Activated CD8-positive, alpha-beta T cell treated with anti-CD3 and anti-CD28 coated beads, Interleukin-2, amount 10 ng/mL, durations not matched to agents 7 days and 5 days (primary cell): ENCODE measurements around the gene RFX5. TPM values are rescaled to one million over a fixed set of nuclear protein-coding genes. Genes with fewer than 3 reads are reported as not detected.

Experiments used
- ATAC-seq: fragments of 150-1000 bp; cut with Tn5 transposase; one replicate; pipeline ENCODE4 v1.10.0; 2021; ENCODE audit warnings: moderate library complexity
- CTCF ChIA-PET: fragments of 350-600 bp; sonication (Branson Sonifier 250); formaldehyde crosslinking; loops from one replicate; lab custom pipeline; 2021; ENCODE audit warnings: antibody characterized with exemption; lab: Charles Lee
- POLR2A ChIA-PET: fragments of 350-600 bp; sonication (Branson Sonifier 250); formaldehyde crosslinking; loops from one replicate; lab custom pipeline; 2021; ENCODE audit warnings: antibody characterized with exemption; lab: Charles Lee
- DNase-seq: peaks from one replicate; pipeline ENCODE4 v3.0.0-alpha.2; 2020
- H3K27ac Mint-ChIP-seq: one replicate; pipeline ENCODE4 v1.8.0; 2021; ENCODE audit warnings: mild to moderate bottlenecking, mixed read lengths
- H3K27me3 Mint-ChIP-seq: one replicate; pipeline ENCODE4 v1.8.0; 2021; ENCODE audit warnings: low read depth, mixed read lengths
- H3K36me3 Mint-ChIP-seq: one replicate; pipeline ENCODE4 v1.8.0; 2021; ENCODE audit warnings: low read depth, mixed read lengths
- H3K4me1 Mint-ChIP-seq: one replicate; pipeline ENCODE4 v1.8.0; 2021; ENCODE audit warnings: low read depth, mixed read lengths
- H3K4me3 Mint-ChIP-seq: one replicate; pipeline ENCODE4 v1.8.0; 2021; ENCODE audit warnings: mild to moderate bottlenecking, mixed read lengths
- H3K9me3 Mint-ChIP-seq: one replicate; pipeline ENCODE4 v1.8.0; 2022; ENCODE audit warnings: mixed read lengths; ENCODE audit not compliant: insufficient read depth
- total RNA-seq, 2 experiments: library from RNA; stranded (reverse); gene quantifications; one replicate each; pipeline ENCODE4 v1.2.3, GENCODE V29; 2021

The RFX5 gene
- total RNA-seq, 2 experiments from 2014 or later: 59.3 to 63.9 TPM

DNA sequence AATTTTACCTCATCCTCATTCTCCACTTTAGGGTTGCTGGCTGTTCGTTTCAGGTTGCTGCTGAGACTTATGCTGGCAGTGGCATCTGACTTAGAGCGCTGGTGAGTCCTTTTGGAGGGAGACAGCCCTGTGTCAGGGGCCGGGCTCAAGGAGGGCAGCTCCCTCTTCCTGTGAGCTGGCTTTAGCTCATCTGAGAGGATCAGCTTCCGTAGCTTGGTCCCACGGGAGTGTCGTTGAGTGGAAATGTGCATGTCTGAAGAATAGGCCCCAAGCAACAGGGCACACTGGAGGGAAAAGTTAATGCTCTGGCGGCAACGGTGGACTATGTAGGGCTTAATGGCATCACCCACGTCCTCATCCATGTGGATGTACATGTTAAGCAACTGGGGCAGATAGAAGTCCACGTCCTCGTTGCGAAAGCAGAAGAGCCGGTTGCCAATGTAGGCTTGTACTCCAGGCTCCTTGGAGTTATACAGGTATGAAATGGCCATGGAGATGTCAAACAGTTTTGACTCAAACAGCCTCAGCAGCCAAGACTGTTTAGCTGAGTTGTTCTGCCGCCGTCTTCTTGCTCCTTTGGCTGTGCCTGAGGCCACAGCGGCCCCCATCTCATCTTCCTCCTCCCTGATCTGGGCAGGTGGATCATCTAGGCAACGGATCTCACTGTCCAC lies 31.4 kb downstream of the RFX5 start:
- no peaks in the 10 kb centered on the region for H3K9me3 Mint-ChIP-seq
- no peak overlapping the region for H3K4me3 Mint-ChIP-seq
- peaks cover 57% of the 10 kb centered on the region for H3K36me3 Mint-ChIP-seq
- no peak overlapping the region for H3K27ac Mint-ChIP-seq
- DNase-seq (no peak), ATAC-seq (no peak)
- H3K27me3 Mint-ChIP-seq: no peaks in the 10 kb centered on the region
- POLR2A ChIA-PET: interaction anchor here (0.9 kb wide), 1 partner anchor 14 kb away, joined by 3 read pairs; no protein-coding TSS in a partner anchor
- CTCF ChIA-PET: interaction anchor here (1.2 to 6.5 kb wide), 4 partner anchors 12 to 25 kb away, joined by 4 to 49 read pairs (median 8); partner anchors contain the start of gene PI4KB
- peaks cover 20% of the 10 kb centered on the region for H3K4me1 Mint-ChIP-seq

DNA sequence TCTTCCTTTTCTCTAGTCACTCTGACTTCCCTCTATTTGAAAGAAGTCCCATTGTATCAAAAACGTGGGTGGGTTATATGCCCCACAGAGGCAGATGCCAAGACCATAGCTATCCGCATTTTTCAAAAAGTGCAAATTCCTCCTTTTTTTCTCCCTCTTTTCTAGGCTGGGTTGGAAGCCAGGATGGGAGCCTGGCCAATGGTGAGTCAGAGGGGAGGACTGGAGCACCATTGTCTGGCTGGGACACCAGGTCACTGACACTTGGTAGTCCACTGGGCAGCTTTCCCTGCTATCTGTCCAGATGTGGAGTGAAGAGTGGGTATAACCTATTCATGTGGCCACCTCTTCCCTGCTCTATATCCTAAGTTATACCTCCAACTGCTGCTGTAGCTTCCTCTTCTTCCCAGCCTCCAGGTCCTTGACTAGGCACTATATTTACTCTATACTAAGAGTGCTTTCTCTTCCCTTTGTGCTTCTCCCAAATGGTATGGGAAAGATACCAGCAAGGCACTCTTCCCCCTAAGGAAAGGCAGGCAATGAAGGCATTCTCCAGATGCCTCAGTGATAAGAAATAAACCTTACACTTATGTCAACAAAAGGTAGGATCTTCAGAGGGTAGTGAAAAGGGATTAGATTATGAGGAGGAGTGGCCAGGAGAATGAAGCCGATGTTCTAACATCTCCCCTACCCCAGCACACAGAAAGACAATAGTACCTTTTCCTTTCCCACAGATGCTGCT lies 32.7 kb downstream of the RFX5 start:
- CTCF ChIA-PET: interaction anchor here (1.3 to 6.5 kb wide), 3 partner anchors 12 to 26 kb away, joined by 6 to 56 read pairs (median 49); partner anchors contain the start of gene PI4KB
- ATAC-seq (no peak), DNase-seq (no peak)
- H3K36me3 Mint-ChIP-seq: peaks cover 53% of the 10 kb centered on the region
- no peak overlapping the region for H3K27ac Mint-ChIP-seq
- no peaks in the 10 kb centered on the region for H3K9me3 Mint-ChIP-seq
- no peak overlapping the region for H3K4me3 Mint-ChIP-seq
- H3K27me3 Mint-ChIP-seq: no peaks in the 10 kb centered on the region
- H3K4me1 Mint-ChIP-seq: peaks cover 14% of the 10 kb centered on the region
- POLR2A ChIA-PET: interaction anchor here (0.5 to 1.2 kb wide), 3 partner anchors 9 to 60 kb away, joined by 3 to 10 read pairs (median 3); partner anchors contain the start of gene PI4KB

DNA sequence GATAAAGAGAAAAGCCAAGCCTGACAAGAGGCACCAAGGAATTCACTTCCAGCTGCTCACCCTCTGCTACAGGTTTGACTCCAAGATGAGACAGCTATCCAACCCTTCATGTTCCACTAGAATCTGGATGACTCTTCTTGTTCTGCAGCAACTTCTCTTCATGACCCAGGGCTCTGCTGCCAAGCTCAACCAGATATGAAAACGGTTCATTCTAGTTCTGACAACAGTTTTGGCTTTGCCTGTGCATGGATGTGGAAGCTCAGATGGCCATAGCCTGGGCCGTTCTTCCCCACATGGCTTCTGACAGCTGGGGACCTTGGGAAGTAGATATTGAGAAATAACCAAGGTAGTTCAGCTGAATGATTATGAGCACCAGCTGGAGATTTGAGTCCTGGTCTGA lies 33.6 kb downstream of the RFX5 start:
- H3K27ac Mint-ChIP-seq: no peak overlapping the region
- H3K4me1 Mint-ChIP-seq: peaks cover 14% of the 10 kb centered on the region
- ChIA-PET POLR2A (interaction anchor here (1.0 to 1.3 kb wide), 3 partner anchors 10 to 32 kb away, joined by 4 to 10 read pairs (median 4); partner anchors contain the start of gene PI4KB), CTCF (interaction anchor here (0.8 to 6.5 kb wide), 4 partner anchors 13 to 26 kb away, joined by 3 to 56 read pairs (median 28); partner anchors contain the start of gene PI4KB)
- H3K4me3 Mint-ChIP-seq: no peak overlapping the region
- peaks cover 51% of the 10 kb centered on the region for H3K36me3 Mint-ChIP-seq
- DNase-seq (no peak), ATAC-seq (no peak)
- no peaks in the 10 kb centered on the region for H3K9me3 Mint-ChIP-seq
- H3K27me3 Mint-ChIP-seq: no peaks in the 10 kb centered on the region

DNA sequence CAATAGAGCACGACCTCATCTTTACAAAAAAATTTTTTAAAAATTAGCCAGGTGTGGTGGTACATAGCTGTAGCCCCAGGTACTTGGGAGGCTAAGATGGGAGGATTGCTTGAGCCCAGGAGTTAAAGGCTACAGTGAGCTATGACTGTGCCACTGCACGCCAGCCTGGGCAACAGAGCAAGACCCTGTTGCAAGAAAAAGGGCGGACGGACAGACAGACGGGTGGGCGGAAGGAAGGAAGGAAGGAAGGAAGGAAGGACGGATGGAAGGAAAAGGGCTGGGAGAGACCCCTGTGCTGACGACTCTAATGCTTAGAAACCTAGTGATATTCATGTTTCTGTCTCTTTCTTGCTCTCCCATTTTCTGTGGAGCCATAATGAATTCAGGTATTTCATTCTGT lies 34.2 kb downstream of the RFX5 start:
- ChIA-PET POLR2A (interaction anchor here (1.0 to 2.4 kb wide), 4 partner anchors 11 to 32 kb away, joined by 4 to 17 read pairs (median 7); partner anchors contain the start of gene PI4KB), CTCF (interaction anchor here (0.8 to 6.5 kb wide), 6 partner anchors 7 to 27 kb away, joined by 3 to 56 read pairs (median 10); partner anchors contain the start of gene PI4KB)
- Mint-ChIP-seq H3K27me3 (no peaks in the 10 kb centered on the region), H3K4me3 (no peak overlapping the region), H3K9me3 (no peaks in the 10 kb centered on the region), H3K36me3 (peaks cover 51% of the 10 kb centered on the region), H3K4me1 (peaks cover 14% of the 10 kb centered on the region), H3K27ac (no peak overlapping the region)
- no peak for ATAC-seq
- DNase-seq: no peak

DNA sequence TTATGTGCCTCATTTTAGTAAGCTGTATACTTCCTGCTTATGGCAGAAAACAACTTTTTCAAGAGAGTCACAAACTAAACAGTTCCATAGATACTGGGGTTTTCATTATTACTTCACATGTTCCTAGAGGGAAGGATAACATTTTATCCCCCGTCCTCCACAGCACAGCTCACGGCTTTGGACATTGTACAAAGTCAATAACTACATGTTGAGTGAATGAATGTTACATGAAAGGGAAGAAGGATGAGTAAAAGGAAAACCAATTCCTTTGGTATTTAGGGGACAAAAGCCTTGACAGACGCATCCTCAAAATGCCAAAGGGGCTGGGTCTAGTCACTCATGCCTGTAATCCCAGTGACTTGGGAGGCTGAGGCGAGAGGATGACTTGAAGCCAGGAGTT lies 34.6 kb downstream of the RFX5 start:
- DNase-seq (no peak), ATAC-seq (no peak)
- H3K36me3 Mint-ChIP-seq: peaks cover 48% of the 10 kb centered on the region
- no peaks in the 10 kb centered on the region for H3K9me3 Mint-ChIP-seq
- H3K4me1 Mint-ChIP-seq: peaks cover 14% of the 10 kb centered on the region
- H3K27me3 Mint-ChIP-seq: no peaks in the 10 kb centered on the region
- no peak overlapping the region for H3K27ac Mint-ChIP-seq
- ChIA-PET CTCF (interaction anchor here (1.2 to 6.5 kb wide), 5 partner anchors 8 to 27 kb away, joined by 3 to 56 read pairs (median 17); partner anchors contain the start of gene PI4KB), POLR2A (interaction anchor here (1.2 to 2.4 kb wide), 3 partner anchors 11 to 35 kb away, joined by 4 to 17 read pairs (median 5); partner anchors contain the start of genes PI4KB and RFX5)
- H3K4me3 Mint-ChIP-seq: no peak overlapping the region

DNA sequence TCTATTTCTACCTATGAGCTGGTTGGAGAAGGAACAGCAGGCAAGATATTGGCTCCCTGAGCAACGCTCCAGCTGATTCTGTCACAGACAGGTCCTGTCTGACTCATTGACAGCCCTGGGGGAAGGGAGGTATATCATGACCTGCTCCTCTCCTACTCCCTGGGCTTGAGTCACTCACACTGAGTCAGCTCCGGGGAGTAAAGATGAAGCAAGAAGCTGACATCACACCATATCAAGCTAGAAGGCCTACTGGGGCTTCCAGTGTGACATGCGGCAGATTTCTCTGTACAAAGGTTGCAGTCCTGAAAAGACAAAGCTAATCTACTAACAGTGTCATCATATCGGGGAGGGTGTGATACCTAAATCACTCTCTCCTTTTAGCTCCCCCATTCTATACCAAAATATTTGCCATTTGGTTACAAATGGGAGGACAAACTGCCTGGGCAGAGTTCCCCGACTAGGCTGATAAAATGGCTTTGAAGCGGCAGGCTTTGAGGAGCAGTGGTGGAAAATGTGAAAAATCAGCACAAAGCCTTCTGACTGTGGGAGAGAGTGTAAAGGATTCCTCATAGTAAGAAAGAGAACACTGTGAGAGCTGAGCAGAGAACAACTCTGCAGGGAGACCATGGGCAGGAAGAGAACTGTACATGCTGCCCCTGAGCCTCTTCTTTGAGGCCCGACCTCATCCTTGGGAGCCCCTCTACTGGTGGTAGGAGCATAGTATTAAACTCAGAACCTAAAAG lies 35.3 kb downstream of the RFX5 start:
- no peaks in the 10 kb centered on the region for H3K27me3 Mint-ChIP-seq
- CTCF ChIA-PET: interaction anchor here (0.8 to 6.5 kb wide), 10 partner anchors 9 to 212 kb away, joined by 3 to 56 read pairs (median 4); partner anchors contain the start of gene PI4KB
- peaks cover 14% of the 10 kb centered on the region for H3K4me1 Mint-ChIP-seq
- ATAC-seq (peak; percentile 80), DNase-seq (peak; percentile 61)
- H3K4me3 Mint-ChIP-seq: no peak overlapping the region
- H3K36me3 Mint-ChIP-seq: peaks cover 51% of the 10 kb centered on the region
- H3K9me3 Mint-ChIP-seq: no peaks in the 10 kb centered on the region
- POLR2A ChIA-PET: interaction anchor here (0.6 to 2.4 kb wide), 6 partner anchors 15 to 151 kb away, joined by 3 to 17 read pairs (median 4); partner anchors contain the start of genes PI4KB and RFX5
- peak overlapping the region; percentile 43 for H3K27ac Mint-ChIP-seq

DNA sequence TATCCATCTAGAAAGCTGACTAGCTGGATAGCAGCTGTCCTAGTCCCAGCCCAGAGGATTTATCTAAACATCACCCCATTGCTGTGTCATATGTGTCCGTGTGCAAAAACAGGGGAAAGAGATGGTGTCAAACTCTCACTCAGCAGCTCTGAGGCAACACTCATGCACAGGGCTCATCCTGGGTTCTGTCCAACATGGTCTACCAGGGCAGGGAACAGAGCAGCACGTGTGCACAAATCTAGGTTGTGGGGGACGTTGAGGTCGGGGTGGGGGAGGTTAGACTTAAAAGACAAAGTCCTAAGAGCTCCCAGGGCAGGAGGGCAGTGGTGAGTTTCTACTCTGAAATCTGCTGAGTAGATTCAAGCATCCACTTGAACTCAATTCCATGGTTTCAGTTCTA lies 36.0 kb downstream of the RFX5 start:
- DNase-seq (no peak), ATAC-seq (no peak)
- Mint-ChIP-seq H3K27me3 (no peaks in the 10 kb centered on the region), H3K36me3 (peaks cover 51% of the 10 kb centered on the region), H3K4me3 (no peak overlapping the region), H3K9me3 (no peaks in the 10 kb centered on the region), H3K27ac (no peak overlapping the region), H3K4me1 (peaks cover 14% of the 10 kb centered on the region)
- CTCF ChIA-PET: interaction anchor here (0.9 to 6.5 kb wide), 9 partner anchors 10 to 211 kb away, joined by 3 to 56 read pairs (median 4); partner anchors contain the start of genes PI4KB, RFX5 and TNFAIP8L2
- POLR2A ChIA-PET: interaction anchor here (0.6 to 2.4 kb wide), 5 partner anchors 16 to 160 kb away, joined by 3 to 17 read pairs (median 4); partner anchors contain the start of gene PI4KB

DNA sequence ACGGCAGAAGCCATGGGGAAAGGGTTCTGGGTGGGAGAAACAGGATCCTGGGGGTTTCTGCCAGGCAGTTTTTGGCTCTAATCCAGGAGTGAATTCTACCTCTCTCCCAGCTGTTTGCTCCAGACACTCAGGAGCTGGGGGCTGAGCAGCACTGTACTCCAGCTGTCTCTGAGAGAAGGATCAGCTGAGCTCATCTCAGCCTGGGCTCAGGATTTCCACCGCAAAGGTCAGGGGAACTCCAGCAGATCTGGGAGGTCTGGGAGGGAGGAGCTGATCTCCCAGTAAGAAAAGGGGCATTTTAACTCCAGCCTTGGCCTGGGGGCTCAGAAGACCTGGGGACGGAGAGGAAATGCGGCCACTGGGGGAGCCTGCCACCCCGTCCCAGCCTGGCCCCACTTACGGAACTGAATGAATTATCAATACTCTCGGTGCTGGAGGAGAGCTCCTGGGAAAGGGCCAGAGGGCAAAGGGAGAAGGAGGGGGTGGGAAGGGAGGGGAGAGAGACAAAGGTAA lies 37.2 kb downstream of the RFX5 start:
- DNase-seq (no peak), ATAC-seq (no peak)
- Mint-ChIP-seq H3K4me3 (no peak overlapping the region), H3K36me3 (peaks cover 52% of the 10 kb centered on the region), H3K4me1 (peaks cover 14% of the 10 kb centered on the region), H3K27me3 (no peaks in the 10 kb centered on the region), H3K9me3 (no peaks in the 10 kb centered on the region), H3K27ac (no peak overlapping the region)
- CTCF ChIA-PET: interaction anchor here (0.9 to 6.5 kb wide), 6 partner anchors 9 to 425 kb away, joined by 3 to 56 read pairs (median 10); partner anchors contain the start of genes PI4KB, RFX5 and TNFAIP8L2
- POLR2A ChIA-PET: interaction anchor here (0.6 to 1.2 kb wide), 3 partner anchors 20 to 27 kb away, joined by 3 read pairs; no protein-coding TSS in a partner anchor

DNA sequence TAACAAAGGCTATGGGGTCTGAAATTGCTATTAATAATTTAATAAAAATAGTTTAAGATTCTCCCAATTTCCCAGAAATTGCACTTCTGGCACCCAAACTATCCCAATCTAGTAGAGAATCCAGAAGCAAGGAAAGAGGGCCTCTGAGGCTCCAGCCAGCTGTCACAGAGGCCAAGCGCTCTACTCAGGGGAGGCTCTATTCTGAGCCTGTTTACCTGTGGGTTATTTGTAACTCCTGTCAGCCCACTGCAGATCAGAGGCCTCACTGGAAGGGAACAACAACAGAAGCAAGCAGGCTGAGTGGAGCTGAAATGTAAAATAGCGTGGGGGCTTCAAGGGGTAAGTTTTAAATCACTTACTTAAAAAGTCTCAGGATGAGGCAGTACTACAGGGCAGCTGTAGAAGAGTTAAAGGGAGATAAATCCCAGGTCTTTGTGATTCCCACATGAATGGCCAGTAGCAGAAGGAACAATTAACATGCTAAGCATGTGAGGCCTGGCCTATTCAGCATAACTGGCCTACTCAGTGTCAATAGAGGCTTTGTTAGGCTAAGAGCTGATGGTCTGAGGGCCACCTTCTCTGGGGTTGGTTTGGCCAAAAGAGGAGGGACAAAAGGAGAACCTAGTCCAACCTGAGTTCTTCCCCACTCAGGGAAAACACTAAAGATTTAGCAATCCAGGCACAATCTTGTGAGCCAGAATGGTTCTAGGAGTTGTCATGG lies 52.1 kb downstream of the RFX5 start:
- no peaks in the 10 kb centered on the region for H3K27me3 Mint-ChIP-seq
- ChIA-PET POLR2A (interaction anchor here (0.9 to 1.3 kb wide), 3 partner anchors 9 to 13 kb away, joined by 3 to 8 read pairs (median 3); partner anchors contain the start of gene ZNF687), CTCF (interaction anchor here (1.0 to 8.0 kb wide), 5 partner anchors 11 to 68 kb away, joined by 3 to 99 read pairs (median 4); no protein-coding TSS in a partner anchor)
- DNase-seq (no peak), ATAC-seq (no peak)
- peaks cover 1% of the 10 kb centered on the region for H3K4me1 Mint-ChIP-seq
- H3K4me3 Mint-ChIP-seq: no peak overlapping the region
- H3K27ac Mint-ChIP-seq: no peak overlapping the region
- H3K9me3 Mint-ChIP-seq: no peaks in the 10 kb centered on the region
- H3K36me3 Mint-ChIP-seq: peaks cover 63% of the 10 kb centered on the region

DNA sequence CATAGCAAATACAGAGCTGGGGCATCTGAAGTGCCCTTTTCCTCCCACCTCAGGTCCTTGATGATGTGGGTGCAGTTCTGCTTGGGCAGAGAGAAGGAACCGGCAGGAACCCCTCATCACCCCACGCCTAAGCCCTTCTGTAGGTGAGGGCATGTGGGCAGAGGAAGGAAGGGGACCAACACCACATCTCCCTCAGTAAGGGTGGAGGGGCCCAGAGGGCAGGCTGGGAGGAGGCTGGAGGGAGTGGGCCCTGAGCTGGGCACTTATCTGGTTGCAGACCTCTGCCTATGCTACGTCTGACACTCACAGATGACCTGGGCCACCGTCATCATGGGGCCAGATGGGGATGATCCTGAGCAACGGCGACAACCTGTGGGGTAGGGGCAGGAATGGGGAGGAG lies 54.0 kb downstream of the RFX5 start:
- no peaks in the 10 kb centered on the region for H3K9me3 Mint-ChIP-seq
- H3K36me3 Mint-ChIP-seq: peaks cover 57% of the 10 kb centered on the region

More for the DNA sequence above, 54.0 kb downstream of the RFX5 start:
- Mint-ChIP-seq H3K27me3 (no peaks in the 10 kb centered on the region), H3K27ac (peak overlapping the region; percentile 49), H3K4me3 (no peak overlapping the region), H3K4me1 (peaks cover 5% of the 10 kb centered on the region)
- ChIA-PET CTCF (interaction anchor here (0.9 to 1.4 kb wide), 2 partner anchors 8 to 47 kb away, joined by 4 read pairs; no protein-coding TSS in a partner anchor), POLR2A (interaction anchor here (1.3 to 2.6 kb wide), 3 partner anchors 10 to 12 kb away, joined by 8 to 10 read pairs (median 9); partner anchors contain the start of gene ZNF687)
- ATAC-seq: peak; percentile 8
- no peak for DNase-seq
